Activated naive CD4-positive, alpha-beta T cell treated with anti-CD3 and anti-CD28 coated beads, Interleukin-2, amount 10 ng/mL, durations not matched to agents 7 days and 5 days (primary cell): ENCODE data around the gene CRIP3.

Source experiments
- CTCF ChIA-PET: fragments of 350-600 bp; sonication (Branson Sonifier 250); formaldehyde crosslinking; loops from one replicate; lab custom pipeline; 2021; ENCODE audit warnings: antibody characterized with exemption; lab: Charles Lee
- DNase-seq: peaks from one replicate; pipeline ENCODE4 v3.0.0-alpha.2; 2020
- H3K27ac Mint-ChIP-seq: one replicate; pipeline ENCODE4 v1.8.0; 2021; ENCODE audit warnings: mild to moderate bottlenecking, moderate library complexity, mixed read lengths
- H3K27me3 Mint-ChIP-seq: one replicate; pipeline ENCODE4 v1.8.0; 2021; ENCODE audit warnings: mild to moderate bottlenecking, mixed read lengths
- H3K36me3 Mint-ChIP-seq: one replicate; pipeline ENCODE4 v1.8.0; 2021; ENCODE audit warnings: mixed read lengths
- H3K4me1 Mint-ChIP-seq: one replicate; pipeline ENCODE4 v1.8.0; 2021; ENCODE audit warnings: mixed read lengths
- H3K4me3 Mint-ChIP-seq: one replicate; pipeline ENCODE4 v1.8.0; 2021; ENCODE audit warnings: mild to moderate bottlenecking, moderate library complexity, mixed read lengths
- H3K9me3 Mint-ChIP-seq: one replicate; pipeline ENCODE4 v1.8.0; 2021; ENCODE audit warnings: mixed read lengths

The CRIP3 gene

GRCh38 chr6:43301081-43301870 is 7.3 kb downstream of the CRIP3 start:
- Mint-ChIP-seq H3K4me1 (no peaks in the 10 kb centered on the region), H3K27me3 (peaks cover 63% of the 10 kb centered on the region), H3K9me3 (no peaks in the 10 kb centered on the region), H3K36me3 (no peaks in the 10 kb centered on the region), H3K27ac (no peak overlapping the region), H3K4me3 (no peak overlapping the region)
- DNase-seq, result no peak
- CTCF ChIA-PET, result no interaction called here

DNA sequence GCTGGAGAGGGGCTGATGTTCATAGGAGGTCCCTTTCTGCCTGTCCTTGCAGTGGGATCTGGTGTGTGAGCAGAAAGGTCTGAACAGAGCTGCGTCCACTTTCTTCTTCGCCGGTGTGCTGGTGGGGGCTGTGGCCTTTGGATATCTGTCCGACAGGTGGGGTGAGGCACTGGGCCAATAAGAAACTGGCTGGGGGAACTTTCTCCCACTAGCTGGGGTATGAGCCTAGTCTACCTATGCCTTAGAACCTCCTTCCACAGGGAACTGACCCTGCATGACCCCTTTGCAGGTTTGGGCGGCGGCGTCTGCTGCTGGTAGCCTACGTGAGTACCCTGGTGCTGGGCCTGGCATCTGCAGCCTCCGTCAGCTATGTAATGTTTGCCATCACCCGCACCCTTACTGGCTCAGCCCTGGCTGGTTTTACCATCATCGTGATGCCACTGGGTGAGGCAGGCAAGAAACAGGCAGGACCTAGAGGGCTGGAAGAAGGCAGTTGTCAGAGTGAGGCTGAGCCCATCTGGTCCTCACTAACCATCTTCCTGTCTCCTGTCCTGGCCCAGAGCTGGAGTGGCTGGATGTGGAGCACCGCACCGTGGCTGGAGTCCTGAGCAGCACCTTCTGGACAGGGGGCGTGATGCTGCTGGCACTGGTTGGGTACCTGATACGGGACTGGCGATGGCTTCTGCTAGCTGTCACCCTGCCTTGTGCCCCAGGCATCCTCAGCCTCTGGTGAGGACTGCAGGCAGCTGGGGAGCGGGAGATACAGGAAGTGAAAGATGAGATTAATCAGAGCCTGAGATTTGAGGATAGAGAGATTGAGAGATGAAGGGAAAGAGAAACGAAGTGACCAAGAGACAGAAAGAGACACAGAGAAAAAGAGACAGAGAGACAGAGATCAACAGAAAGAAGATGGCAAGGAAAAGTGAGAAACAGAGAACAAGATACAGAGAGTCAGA is 9.0 kb downstream of the CRIP3 start:
- Mint-ChIP-seq H3K27me3 (peaks cover 64% of the 10 kb centered on the region), H3K9me3 (no peaks in the 10 kb centered on the region), H3K36me3 (no peaks in the 10 kb centered on the region), H3K4me3 (no peak overlapping the region), H3K4me1 (no peaks in the 10 kb centered on the region), H3K27ac (no peak overlapping the region)
- CTCF ChIA-PET, result interaction anchor here (1.9 kb wide), 2 partner anchors 9 to 207 kb away, joined by 5 read pairs; partner anchors contain the start of gene CRIP3
- no peak for DNase-seq

DNA sequence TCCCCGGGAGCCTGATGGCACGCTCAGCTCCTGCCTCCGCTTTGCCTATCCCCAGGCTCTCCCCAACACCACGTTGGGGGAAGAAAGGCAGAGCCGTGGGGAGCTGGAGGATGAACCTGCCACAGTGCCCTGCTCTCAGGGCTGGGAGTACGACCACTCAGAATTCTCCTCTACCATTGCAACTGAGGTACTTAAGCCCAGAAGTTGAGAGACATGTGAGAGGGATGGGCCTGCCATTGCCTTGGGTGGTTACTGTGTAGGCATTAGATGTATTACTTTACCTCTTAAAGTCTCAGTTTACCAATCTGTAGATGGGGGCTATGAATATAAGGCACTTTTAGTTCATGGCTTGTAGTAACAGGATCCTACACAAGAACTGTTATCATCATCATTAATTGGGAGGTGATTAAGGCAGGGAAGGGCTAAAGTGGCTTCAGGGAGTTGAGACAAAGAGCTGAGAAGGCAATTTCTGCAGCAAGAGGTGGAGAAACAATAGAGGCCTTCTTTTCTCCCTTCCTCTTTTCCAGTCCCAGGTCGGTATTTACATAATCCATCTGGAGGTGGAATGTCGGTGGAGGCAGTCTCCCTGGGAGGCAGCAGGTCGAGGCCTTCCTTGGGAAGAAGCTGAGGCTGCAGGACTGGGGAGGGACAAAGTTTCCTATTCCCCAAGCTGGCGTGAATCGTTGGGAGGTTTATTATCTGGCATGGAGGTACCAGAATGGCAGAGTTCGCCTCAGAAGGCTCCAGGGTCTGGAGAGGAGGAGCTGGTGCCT is 9.9 kb downstream of the CRIP3 start:
- CTCF ChIA-PET, result interaction anchor here (1.9 kb wide), 2 partner anchors 10 to 208 kb away, joined by 5 read pairs; partner anchors contain the start of gene CRIP3
- no peaks in the 10 kb centered on the region for H3K36me3 Mint-ChIP-seq
- no peak overlapping the region for H3K4me3 Mint-ChIP-seq
- DNase-seq, result no peak
- no peaks in the 10 kb centered on the region for H3K4me1 Mint-ChIP-seq
- peaks cover 61% of the 10 kb centered on the region for H3K27me3 Mint-ChIP-seq
- H3K27ac Mint-ChIP-seq, result no peak overlapping the region
- no peaks in the 10 kb centered on the region for H3K9me3 Mint-ChIP-seq

DNA sequence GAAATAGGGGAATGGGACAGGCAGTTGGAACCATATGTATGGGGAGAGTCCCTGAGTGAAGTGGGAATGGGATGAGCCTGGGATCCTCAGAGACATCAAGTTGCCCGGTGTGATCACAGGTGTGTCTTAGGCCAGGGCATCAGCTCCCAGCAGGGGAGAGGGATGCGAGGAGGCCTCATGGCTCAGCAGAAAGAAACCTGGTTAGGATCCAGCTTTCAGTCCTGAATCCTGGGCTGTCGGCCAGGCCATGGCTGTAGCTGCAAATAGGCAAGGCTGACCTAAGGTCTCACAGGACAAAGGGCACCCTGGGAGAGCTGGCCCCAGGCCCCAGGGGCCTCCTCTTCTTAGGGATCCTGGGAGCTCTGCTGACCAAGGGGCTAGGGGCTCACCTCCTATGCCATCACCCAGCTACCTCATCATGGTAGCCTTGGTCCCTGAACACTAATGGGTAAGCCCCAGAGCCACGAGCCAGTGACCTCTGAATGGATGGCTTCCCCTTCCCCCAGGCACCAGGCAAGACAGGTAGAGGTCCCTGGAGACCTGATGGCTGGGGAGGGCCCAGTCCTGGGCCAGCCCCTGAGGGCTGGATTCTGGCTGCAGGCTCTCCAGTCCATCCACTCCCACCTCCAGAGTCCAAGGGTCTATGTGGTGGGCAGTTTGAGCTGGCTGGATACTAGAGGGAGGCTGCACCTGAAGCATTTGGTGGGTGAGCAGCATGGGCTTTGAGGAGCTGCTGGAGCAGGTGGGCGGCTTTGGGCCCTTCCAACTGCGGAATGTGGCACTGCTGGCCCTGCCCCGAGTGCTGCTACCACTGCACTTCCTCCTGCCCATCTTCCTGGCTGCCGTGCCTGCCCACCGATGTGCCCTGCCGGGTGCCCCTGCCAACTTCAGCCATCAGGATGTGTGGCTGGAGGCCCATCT is 10.7 kb downstream of the CRIP3 start, which contains the start of gene SLC22A7:
Gene SLC22A7 (plus strand): TSS at position 617 of the 921 bp plus-strand sequence. CDS start 99 bp downstream, at position 716.
- DNase-seq, result no peak
- Mint-ChIP-seq H3K27ac (no peak within 1 kb of the TSS), H3K36me3 (no peaks in the 10 kb centered on the region), H3K27me3 (peaks cover 63% of the 10 kb centered on the region), H3K4me3 (no peak within 1 kb of the TSS), H3K9me3 (no peaks in the 10 kb centered on the region), H3K4me1 (no peaks in the 10 kb centered on the region)
- CTCF ChIA-PET, result interaction anchor here (0.6 to 3.0 kb wide), 3 partner anchors 10 to 48 kb away, joined by 3 to 14 read pairs (median 4); partner anchors contain the start of gene CRIP3

GRCh38 chr6:43296780-43297497 is 11.7 kb downstream of the CRIP3 start:
- Mint-ChIP-seq H3K27me3 (peaks cover 58% of the 10 kb centered on the region), H3K27ac (no peak overlapping the region), H3K4me3 (no peak overlapping the region), H3K36me3 (no peaks in the 10 kb centered on the region), H3K4me1 (no peaks in the 10 kb centered on the region), H3K9me3 (no peaks in the 10 kb centered on the region)
- CTCF ChIA-PET, result interaction anchor here (0.6 to 3.0 kb wide), 5 partner anchors 11 to 210 kb away, joined by 3 to 14 read pairs (median 4); partner anchors contain the start of gene CRIP3
- DNase-seq, result no peak

DNA sequence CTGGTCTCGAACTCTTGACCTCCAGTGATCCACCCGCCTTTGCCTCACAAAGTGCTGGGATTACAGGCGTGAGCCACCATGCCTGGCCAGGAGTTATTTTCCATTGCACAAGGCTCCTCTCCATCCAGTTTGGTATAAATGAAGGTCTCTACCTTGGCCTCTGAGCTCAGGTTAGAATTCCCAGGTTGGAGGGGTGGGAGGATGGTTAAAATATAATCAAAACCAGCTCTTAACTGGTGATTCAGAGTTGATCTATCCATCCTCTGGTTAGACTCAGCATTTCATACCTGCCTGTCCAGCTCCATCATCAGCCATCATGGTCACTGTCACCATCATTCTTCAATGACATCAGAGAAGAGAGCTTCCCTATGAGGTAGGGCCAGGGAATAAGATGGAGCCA is 13.2 kb downstream of the CRIP3 start:
- H3K27me3 Mint-ChIP-seq, result peaks cover 52% of the 10 kb centered on the region
- CTCF ChIA-PET, result interaction anchor here (3.0 kb wide), 1 partner anchor 12 kb away, joined by 14 read pairs; the partner anchor contains the start of gene CRIP3
- no peak for DNase-seq
- H3K27ac Mint-ChIP-seq, result no peak overlapping the region
- H3K36me3 Mint-ChIP-seq, result no peaks in the 10 kb centered on the region
- no peaks in the 10 kb centered on the region for H3K4me1 Mint-ChIP-seq
- H3K4me3 Mint-ChIP-seq, result no peak overlapping the region
- H3K9me3 Mint-ChIP-seq, result no peaks in the 10 kb centered on the region

- Mint-ChIP-seq H3K9me3 (no peaks in the 10 kb centered on the region), H3K36me3 (no peaks in the 10 kb centered on the region), H3K27ac (no peak overlapping the region), H3K4me3 (no peak overlapping the region), H3K27me3 (peaks cover 48% of the 10 kb centered on the region), H3K4me1 (no peaks in the 10 kb centered on the region)
- no peak for DNase-seq
- CTCF ChIA-PET, result no interaction called here
Observed at GRCh38 chr6:43294536-43294935, 14.1 kb downstream of the CRIP3 start.

GRCh38 chr6:43293698-43294097 is 14.9 kb downstream of the CRIP3 start:
- no peak overlapping the region for H3K4me3 Mint-ChIP-seq
- no peaks in the 10 kb centered on the region for H3K4me1 Mint-ChIP-seq
- H3K27ac Mint-ChIP-seq, result no peak overlapping the region
- CTCF ChIA-PET, result no interaction called here
- H3K27me3 Mint-ChIP-seq, result peaks cover 40% of the 10 kb centered on the region
- DNase-seq, result no peak
- no peaks in the 10 kb centered on the region for H3K9me3 Mint-ChIP-seq
- no peaks in the 10 kb centered on the region for H3K36me3 Mint-ChIP-seq

DNA sequence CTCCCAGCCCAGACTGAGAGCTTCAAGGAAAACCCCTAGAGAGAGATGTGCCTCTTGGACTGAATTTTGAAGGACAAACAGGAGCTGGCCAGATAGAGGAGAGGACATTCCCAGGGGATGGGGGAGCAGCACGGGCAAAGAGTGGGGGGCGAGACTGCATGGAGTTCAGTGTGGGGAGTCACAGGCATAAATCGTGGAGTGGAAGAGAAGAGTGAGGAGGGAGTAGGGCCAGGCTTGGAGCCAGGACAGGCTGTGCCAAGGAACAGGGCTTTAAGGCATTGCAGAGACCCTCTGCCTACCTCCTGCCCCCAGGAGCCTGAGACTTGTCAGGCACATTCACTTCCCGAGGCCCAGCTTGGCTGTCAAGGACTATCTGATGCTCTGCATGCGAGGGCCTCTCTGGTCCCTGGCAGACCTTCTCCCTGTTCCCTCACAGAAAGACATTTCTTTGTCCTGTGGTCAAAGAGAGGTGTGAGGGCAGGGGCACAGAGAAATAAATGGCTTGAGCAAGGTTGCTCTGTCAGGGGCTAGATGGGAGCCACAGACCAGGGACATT is 15.8 kb downstream of the CRIP3 start:
- Mint-ChIP-seq H3K4me3 (no peak overlapping the region), H3K27me3 (peaks cover 39% of the 10 kb centered on the region), H3K9me3 (no peaks in the 10 kb centered on the region), H3K27ac (no peak overlapping the region), H3K4me1 (no peaks in the 10 kb centered on the region), H3K36me3 (no peaks in the 10 kb centered on the region)
- CTCF ChIA-PET, result no interaction called here
- no peak for DNase-seq

GRCh38 chr6:43292341-43292740 is 16.3 kb downstream of the CRIP3 start:
- Mint-ChIP-seq H3K27ac (no peak overlapping the region), H3K36me3 (no peaks in the 10 kb centered on the region), H3K9me3 (no peaks in the 10 kb centered on the region), H3K4me1 (no peaks in the 10 kb centered on the region), H3K4me3 (no peak overlapping the region), H3K27me3 (peaks cover 40% of the 10 kb centered on the region)
- CTCF ChIA-PET, result no interaction called here
- DNase-seq, result no peak

DNA sequence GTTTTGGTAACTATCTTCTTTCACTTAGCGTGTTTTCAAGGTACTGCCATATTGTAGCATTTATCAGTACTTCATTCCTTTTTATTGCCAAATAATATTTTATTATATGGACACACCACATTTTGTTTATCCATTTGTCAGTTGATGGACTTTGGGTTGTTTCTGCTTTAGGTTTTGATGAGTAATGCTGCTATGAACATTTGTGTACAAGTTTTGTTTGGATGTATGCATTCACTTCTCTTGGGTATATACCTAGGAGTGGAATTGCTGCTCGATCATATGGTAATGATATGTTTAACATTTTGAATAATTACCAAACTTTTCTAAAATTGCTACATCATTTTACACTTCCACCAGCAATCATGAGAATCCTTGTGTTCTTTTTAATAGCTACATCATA is 16.9 kb downstream of the CRIP3 start:
- DNase-seq, result no peak
- H3K27me3 Mint-ChIP-seq, result peaks cover 41% of the 10 kb centered on the region
- H3K4me1 Mint-ChIP-seq, result no peaks in the 10 kb centered on the region
- H3K36me3 Mint-ChIP-seq, result no peaks in the 10 kb centered on the region
- no peaks in the 10 kb centered on the region for H3K9me3 Mint-ChIP-seq
- no peak overlapping the region for H3K4me3 Mint-ChIP-seq
- CTCF ChIA-PET, result no interaction called here
- H3K27ac Mint-ChIP-seq, result no peak overlapping the region

GRCh38 chr6:43290905-43291355 is 17.7 kb downstream of the CRIP3 start:
- Mint-ChIP-seq H3K4me3 (no peak overlapping the region), H3K4me1 (no peaks in the 10 kb centered on the region), H3K27ac (no peak overlapping the region), H3K36me3 (no peaks in the 10 kb centered on the region), H3K27me3 (peaks cover 43% of the 10 kb centered on the region), H3K9me3 (no peaks in the 10 kb centered on the region)
- no peak for DNase-seq
- CTCF ChIA-PET, result no interaction called here
